Retinal pigment epithelial cell (primary cell): Measurements from ENCODE around the gene ACTR3.

Experiments used
- DNase-seq: peaks from one replicate; pipeline ENCODE4 v3.0.0-alpha.2; 2010; ENCODE audit warnings: low read depth
- H3K4me3 ChIP-seq: 2 replicates; pipeline ENCODE4 v1.5.1; 2011; ENCODE audit warnings: mild to moderate bottlenecking, low read length, control low read depth, moderate library complexity
- CTCF ChIP-seq: conservative IDR thresholded peaks from 2 replicates; pipeline ENCODE4 v1.5.1; 2011; ENCODE audit warnings: low read depth, low read length, control low read depth, inconsistent platforms

Gene ACTR3

GRCh38 chr2:114011713-114012112 is 121.8 kb downstream of the ACTR3 start:
- no peak overlapping the region for H3K4me3 ChIP-seq
- no peak for DNase-seq
- TF ChIP-seq CTCF = no peak
